ENCODE data around the gene MTHFSD.
"Not testable (repeated sequence)": the region's sequence is repeated elsewhere in the genome, so short reads cannot be mapped to it uniquely, and the experiment has no call there.

The MTHFSD gene

GRCh38 chr16:86554917-86555703, at the start of gene MTHFSD:
MTHFSD (minus strand) TSS chr16:86555235; CDS start chr16:86555184, 51 bp downstream.
- peak; percentile 98 for DNase-seq

GRCh38 chr16:86604436-86605193, 49.6 kb upstream of the MTHFSD start:
- DNase-seq: no peak

GRCh38 chr16:86602521-86602920, 47.5 kb upstream of the MTHFSD start:
- DNase-seq: peak; percentile 17

GRCh38 chr16:86601356-86601755, 46.3 kb upstream of the MTHFSD start:
- peak; percentile 7 for DNase-seq

GRCh38 chr16:86598607-86599565, 43.9 kb upstream of the MTHFSD start:
- DNase-seq: no peak

- DNase-seq: no peak
Observed at GRCh38 chr16:86597880-86598606, 43.0 kb upstream of the MTHFSD start.

GRCh38 chr16:86597126-86597879, 42.3 kb upstream of the MTHFSD start:
- DNase-seq: peak; percentile 47

GRCh38 chr16:86595983-86596605, 41.1 kb upstream of the MTHFSD start:
- DNase-seq: peak; percentile 35

- DNase-seq: peak; percentile 21
Observed at GRCh38 chr16:86594721-86595120, 39.7 kb upstream of the MTHFSD start.

GRCh38 chr16:86593913-86594620, 39.0 kb upstream of the MTHFSD start:
- DNase-seq: peak; percentile 30

- DNase-seq: no peak
Observed at GRCh38 chr16:86591270-86591669, 36.2 kb upstream of the MTHFSD start.

- peak; percentile 3 for DNase-seq
Observed at GRCh38 chr16:86590501-86591144, 35.6 kb upstream of the MTHFSD start.

GRCh38 chr16:86587955-86588354, 32.9 kb upstream of the MTHFSD start:
- not testable (repeated sequence) for DNase-seq

- peak; percentile 2 for DNase-seq
Observed at GRCh38 chr16:86587487-86587886, 32.5 kb upstream of the MTHFSD start.

GRCh38 chr16:86585821-86586611, 31.0 kb upstream of the MTHFSD start:
- peak; percentile 35 for DNase-seq

GRCh38 chr16:86584726-86585721, 30.0 kb upstream of the MTHFSD start:
- peak; percentile 41 for DNase-seq

GRCh38 chr16:86584071-86584685, 29.1 kb upstream of the MTHFSD start:
- peak; percentile 17 for DNase-seq

All from right forelimb (tissue), 1 donor.